Lung microvascular endothelial cell (primary cell): ENCODE data around the gene DTYMK. TPM values are rescaled to one million over a fixed set of nuclear protein-coding genes. Genes with fewer than 3 reads are reported as not detected.

Experiments
- DNase-seq, 2 donors: peaks; one replicate each; pipeline versions ENCODE4 v3.0.0 to v3.0.0-alpha.2; 2010; ENCODE audit warnings: low read depth in 2 of 2
- total RNA-seq: library from RNA; depleted of rRNA; stranded (reverse); fragments of >200 nt; gene quantifications from 2 replicates; pipeline ENCODE4 v1.2.1, GENCODE V29; 2014

Gene DTYMK
- total RNA-seq, 1 donor from 2014 or later: 22.0 TPM

- no peak for DNase-seq
These were observed 36.7 kb downstream of the DTYMK start for GRCh38 chr2:241649927-241650326.

- no peak for DNase-seq
These were observed 37.2 kb downstream of the DTYMK start for GRCh38 chr2:241649404-241649803.

GRCh38 chr2:241648453-241648852 lies 38.2 kb downstream of the DTYMK start:
- no peak for DNase-seq

GRCh38 chr2:241645915-241646645 lies 40.5 kb downstream of the DTYMK start:
- DNase-seq: no peak

- DNase-seq: no peak
These were observed 41.3 kb downstream of the DTYMK start for GRCh38 chr2:241645056-241645914.

GRCh38 chr2:241641631-241642030 lies 45.0 kb downstream of the DTYMK start:
- DNase-seq: no peak

GRCh38 chr2:241640165-241640795 lies 46.3 kb downstream of the DTYMK start:
- no peak for DNase-seq

- DNase-seq: no peak
These were observed 47.2 kb downstream of the DTYMK start for GRCh38 chr2:241639385-241639784.

GRCh38 chr2:241638940-241639339 lies 47.7 kb downstream of the DTYMK start:
- DNase-seq: no peak

GRCh38 chr2:241637795-241638660 lies 48.6 kb downstream of the DTYMK start:
- peak; percentile 41 to 46 for DNase-seq

GRCh38 chr2:241637018-241637794 lies 49.4 kb downstream of the DTYMK start, which contains the start of the genes ATG4B and THAP4:
Gene ATG4B, plus strand, starts transcription at chr2:241637693. Its CDS starts 22 bp downstream, at chr2:241637715.
Gene THAP4, minus strand, starts transcription at chr2:241637158. Its CDS starts 141 bp downstream, at chr2:241637017.
- peak; percentile 92 to 94 for DNase-seq

GRCh38 chr2:241636182-241637017 lies 50.2 kb downstream of the DTYMK start:
- DNase-seq: peak; percentile 45 to 56

GRCh38 chr2:241635756-241636155 lies 50.9 kb downstream of the DTYMK start:
- DNase-seq: peak in 1 of 2 donors; percentile 11

- DNase-seq: no peak
These were observed 53.1 kb downstream of the DTYMK start for GRCh38 chr2:241633561-241633960.

GRCh38 chr2:241632478-241633325 lies 53.9 kb downstream of the DTYMK start:
- DNase-seq: no peak

GRCh38 chr2:241629762-241630435 lies 56.7 kb downstream of the DTYMK start:
- no peak for DNase-seq

GRCh38 chr2:241627675-241628074 lies 58.9 kb downstream of the DTYMK start:
- no peak for DNase-seq
